NK-92 (cell line): ENCODE measurements around the gene KLHDC7B.

Experiments used
- DNase-seq: peaks from one replicate; lab custom pipeline; 2025; ENCODE audit not compliant: unreplicated experiment; lab: John Stamatoyannopoulos, UW

The KLHDC7B gene

DNA sequence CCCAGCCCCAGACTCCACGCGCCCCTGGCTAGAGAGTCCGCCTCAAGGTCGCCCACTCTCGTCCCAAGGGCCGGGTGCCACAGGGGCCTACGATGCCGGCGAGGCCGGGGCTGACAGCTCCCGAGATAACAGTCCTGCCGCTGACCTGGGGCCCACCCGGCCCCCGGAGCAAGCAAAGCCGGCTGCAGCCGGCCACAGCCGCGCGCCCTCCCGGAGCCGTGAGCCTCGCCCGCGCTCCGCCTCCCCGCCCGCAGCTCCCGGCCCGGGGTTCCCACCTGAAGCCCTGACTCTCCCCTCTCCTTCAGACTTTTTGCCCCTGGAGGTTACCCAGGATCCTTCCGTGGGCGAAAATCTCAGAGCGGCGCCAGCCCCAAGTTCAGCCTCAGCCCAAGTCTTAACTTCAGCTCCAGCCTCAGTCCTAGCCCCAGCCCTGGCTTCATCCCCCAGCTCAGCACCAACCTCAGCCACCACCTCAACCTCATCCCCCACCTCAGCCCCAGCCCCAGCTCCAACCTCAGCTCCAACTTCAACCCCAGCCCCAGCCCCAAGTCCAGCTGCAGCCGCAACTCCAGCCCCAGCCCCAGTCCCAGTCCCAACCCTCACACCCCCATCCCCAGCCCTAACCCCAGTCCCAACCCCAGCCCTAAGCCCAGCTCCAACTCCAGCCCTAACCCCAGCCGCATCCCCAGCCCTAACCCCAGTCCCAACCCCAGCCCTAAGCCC is 1.7 kb downstream of the KLHDC7B start:
- no peak for DNase-seq

DNA sequence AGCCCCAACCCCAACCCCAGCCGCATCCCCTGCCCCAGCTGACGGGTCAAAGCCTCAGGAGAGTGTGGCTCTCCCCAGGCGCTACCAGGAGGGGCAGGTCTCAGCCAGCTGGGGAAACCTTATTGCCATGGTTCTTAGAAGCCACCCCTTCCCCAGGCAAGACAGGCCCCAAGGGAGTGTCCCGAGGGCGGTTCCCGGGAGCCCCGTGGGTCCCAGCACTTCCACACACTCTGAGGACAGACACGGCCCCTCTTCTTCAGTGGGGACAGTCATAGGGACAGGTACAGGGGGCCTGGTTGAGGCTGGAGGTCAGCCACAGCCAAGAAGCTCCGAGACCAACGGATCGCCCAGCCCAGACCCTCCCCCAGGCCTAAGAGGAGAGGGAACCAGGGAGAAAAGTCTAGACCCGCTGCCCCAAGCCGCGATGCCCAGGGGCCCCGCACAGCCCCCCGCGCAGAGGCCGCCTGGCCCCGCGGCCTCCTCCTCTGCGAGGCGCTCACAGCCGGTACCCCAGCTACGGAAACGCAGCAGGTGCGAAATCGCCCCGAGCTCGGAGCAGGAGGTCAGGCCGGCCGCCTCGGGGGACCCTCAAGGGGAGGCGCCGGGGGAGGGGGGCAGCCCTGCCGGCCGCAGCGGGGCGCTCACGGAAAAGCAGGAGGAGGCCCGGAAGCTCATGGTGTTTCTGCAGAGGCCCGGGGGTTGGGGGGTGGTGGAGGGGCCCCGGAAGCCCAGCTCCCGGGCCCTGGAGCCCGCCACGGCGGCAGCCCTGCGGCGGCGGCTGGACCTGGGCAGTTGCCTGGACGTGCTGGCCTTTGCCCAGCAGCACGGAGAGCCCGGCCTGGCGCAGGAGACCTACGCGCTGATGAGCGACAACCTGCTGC is 2.6 kb downstream of the KLHDC7B start:
- no peak for DNase-seq

DNA sequence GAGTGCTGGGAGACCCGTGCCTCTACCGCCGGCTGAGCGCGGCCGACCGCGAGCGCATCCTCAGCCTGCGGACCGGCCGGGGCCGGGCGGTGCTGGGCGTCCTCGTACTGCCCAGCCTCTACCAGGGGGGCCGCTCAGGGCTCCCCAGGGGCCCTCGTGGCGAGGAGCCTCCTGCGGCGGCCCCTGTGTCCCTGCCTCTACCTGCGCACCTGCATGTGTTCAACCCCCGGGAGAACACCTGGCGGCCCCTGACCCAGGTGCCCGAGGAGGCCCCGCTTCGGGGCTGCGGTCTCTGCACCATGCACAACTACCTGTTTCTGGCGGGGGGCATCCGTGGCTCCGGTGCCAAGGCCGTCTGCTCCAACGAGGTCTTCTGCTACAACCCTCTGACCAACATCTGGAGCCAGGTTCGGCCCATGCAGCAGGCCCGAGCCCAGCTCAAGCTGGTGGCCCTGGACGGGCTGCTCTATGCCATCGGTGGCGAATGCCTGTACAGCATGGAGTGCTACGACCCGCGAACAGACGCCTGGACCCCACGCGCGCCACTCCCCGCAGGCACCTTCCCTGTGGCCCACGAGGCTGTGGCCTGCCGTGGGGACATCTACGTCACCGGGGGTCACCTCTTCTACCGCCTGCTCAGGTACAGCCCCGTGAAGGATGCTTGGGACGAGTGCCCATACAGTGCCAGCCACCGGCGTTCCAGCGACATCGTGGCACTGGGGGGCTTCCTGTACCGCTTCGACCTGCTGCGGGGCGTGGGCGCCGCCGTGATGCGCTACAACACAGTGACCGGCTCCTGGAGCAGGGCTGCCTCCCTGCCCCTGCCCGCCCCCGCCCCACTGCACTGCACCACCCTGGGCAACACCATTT is 3.5 kb downstream of the KLHDC7B start:
- DNase-seq: no peak

DNA sequence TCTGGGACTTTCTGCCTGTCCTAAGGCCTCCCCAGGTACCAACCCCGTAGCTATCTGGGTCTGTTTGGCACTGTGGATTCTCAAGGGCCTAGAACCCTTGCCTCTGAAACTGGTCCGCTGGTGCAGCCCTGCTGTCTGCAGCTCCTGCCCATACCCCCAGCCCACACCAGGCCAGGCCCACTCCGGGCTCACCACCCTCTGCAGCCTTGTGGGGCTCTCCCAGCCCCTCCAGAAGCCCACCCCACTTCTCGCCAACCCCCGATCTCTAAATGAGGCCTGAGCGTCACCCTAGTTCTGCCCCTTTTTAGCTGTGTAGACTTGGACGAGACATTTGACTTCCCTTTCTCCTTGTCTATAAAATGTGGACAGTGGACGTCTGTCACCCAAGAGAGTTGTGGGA is 4.7 kb downstream of the KLHDC7B start:
- no peak for DNase-seq

DNA sequence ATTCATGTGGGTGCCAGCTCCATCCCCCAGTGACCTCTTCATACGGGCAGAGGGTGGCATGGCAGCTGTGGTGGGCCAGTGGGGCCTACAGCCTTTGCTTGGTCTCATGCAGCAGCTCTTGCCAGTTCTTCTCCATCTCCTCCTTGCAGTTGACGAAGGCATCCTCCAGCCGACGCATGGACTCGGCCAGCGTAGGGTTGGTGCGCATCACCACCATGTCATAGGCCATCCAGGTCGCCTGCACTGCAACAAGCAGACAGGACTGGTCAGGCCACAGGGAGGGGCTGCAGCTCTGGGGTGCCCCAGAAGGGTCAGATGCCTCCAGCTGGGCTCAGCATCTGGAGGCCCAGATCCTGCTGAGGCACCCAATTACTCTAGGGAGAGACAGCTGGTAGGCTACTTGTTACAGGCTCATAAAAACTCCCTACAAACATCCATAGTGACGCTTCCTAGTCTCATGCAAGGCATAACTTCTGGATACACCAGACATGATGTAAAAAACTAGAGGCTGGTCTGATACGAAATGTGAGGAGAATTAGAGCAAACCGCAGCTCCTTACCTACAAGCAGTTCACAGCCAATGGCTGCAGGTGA is 5.6 kb downstream of the KLHDC7B start:
- DNase-seq: no peak

DNA sequence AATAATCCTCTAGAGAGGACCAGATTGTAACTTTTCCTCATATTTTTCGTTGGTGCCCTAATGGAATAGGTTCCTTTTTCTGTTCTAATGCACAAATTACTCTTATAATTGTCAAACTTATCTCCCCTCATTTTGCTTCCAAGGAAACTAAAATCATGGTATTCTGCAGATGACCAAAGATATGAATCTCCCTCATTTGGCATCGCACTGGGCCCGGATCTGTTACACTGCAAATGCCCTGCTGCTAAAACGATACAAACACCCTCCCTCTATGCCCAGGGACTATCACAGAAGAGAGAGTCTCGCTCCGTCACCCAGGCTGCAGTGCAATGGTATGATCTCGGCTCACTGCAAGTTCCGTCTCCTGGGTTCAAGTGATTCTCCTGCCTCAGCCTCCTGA is 7.6 kb downstream of the KLHDC7B start:
- no peak for DNase-seq

DNA sequence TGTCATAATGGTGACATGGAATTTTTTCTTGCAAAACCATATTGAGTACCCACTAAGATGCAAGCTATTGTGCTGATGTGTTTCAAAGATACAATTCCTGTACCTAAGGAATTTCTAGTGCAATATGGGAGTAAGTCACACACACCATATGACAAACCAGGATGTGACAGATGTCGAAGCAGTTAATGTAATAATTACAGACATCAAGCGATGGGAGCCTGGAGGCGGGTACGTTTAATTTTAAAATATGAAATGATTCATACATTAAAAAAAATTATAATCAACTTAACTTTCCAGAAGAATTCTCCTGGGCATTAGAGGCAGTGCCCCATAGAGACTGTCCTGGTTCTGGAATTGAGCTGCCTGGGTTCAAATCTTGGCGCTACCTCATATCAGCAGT is 11.0 kb downstream of the KLHDC7B start:
- no peak for DNase-seq

DNA sequence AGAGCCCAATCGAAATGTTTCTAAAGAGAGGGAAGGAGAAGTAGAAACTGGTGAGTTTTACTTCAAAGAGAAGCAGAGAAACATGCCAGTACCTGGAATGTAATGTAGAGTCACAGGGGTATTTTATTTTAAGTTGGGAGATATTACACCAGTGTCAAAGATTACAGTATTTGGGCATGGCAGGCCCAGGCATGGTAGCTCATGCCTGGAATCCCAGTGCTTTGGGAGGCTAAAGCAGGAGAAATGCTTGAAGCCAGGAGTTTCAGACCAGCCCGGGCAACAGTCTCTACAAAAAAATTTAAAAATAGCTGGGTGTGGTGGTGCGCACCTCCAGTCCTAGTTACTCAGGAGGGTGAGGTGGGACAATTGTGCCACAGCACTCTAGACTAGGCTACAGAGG is 14.3 kb downstream of the KLHDC7B start:
- no peak for DNase-seq

DNA sequence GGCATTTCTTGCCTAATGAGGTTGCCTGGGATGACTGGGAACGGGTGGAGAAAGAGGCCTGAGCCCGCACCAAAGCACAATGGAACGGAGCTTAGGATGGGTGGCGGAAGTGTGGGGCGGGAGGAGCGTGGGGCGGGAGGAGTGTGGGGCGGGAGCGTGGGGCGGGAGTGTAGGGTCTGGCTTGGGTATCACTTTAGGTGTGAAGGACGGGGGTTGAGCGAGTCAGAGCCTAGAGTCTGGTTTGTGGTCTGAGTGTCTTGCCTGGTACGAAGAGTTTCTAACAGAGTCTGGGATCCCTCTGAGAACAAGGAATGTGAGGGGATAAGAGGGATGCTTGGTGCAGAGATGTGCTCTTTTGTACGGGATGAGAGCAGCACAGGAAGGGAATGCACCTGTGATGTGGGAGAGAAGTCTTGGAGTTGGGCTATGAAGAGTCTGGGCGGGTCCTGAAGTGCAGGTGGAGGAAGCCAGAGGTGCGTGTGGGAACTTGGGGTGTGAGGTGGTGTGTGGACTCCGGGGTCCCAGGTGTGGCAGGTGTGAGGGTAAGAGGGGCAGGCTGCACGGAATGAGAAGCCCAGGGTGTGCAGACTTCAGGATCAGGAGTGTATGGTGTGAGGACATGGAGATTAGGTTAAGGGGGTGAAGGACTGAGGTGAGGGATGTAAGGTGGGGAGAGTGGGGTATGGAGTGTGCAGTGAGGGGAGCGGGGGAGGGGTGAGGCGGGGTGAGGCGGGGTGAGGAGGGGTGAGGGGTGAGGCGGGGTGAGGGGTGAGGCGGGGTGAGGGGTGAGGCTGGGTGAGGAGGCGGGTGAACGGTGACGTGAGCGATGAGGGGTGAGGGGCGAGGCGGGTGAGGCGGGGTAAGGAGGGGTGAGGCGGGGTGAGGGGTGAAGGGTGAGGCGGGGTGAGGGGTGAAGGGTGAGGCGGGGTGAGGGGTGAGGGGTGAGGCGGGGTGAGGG is 16.0 kb downstream of the KLHDC7B start:
- DNase-seq: no peak

DNA sequence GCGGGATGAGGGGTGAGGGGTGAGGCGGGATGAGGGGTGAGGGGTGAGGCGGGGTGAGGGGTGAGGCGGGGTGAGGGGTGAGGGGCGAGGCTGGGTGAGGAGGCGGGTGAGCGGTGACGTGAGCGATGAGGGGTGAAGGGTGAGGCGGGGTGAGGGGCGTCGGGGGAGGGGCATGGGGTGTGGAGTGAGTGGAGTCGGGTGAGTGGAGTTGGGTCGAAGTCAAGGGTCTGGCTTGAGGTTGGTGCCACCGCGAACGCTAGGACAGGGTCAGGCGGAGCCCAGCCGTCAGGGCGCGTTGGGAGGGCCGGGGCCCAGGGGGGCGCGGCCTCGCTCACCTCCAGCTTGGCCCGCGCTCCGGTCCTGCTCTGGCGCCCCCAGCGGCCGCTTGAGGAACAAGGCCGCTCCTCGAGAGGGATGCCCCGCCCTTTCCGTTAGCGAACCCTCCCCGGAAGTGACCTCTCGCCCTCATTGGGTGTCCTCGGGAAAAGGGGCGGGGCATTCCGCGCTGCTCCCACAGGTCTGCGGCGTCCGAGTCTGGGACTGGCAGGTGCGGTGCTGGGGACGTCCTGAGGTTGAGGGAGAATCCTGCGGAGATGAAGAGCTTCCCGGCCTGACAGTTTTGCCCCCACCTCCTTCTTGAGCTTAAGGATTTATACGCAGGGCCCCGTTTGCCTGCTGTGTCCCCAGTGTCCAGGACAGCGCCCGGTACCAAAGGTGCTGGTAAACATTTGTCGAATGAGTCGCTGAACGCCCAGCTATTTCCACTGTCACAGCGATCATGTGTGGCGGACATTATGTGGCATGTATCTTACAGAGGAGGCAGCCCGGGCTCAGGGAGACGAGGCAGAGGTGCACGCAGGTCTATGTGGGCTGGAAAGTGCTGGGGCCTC is 17.1 kb downstream of the KLHDC7B start, which contains the start of gene SYCE3:
Gene SYCE3, minus strand, starts transcription at position 397 of the 890 bp plus-strand sequence. CDS start 6,514 bp downstream, outside the sequence.
- peak; percentile 62 for DNase-seq

DNA sequence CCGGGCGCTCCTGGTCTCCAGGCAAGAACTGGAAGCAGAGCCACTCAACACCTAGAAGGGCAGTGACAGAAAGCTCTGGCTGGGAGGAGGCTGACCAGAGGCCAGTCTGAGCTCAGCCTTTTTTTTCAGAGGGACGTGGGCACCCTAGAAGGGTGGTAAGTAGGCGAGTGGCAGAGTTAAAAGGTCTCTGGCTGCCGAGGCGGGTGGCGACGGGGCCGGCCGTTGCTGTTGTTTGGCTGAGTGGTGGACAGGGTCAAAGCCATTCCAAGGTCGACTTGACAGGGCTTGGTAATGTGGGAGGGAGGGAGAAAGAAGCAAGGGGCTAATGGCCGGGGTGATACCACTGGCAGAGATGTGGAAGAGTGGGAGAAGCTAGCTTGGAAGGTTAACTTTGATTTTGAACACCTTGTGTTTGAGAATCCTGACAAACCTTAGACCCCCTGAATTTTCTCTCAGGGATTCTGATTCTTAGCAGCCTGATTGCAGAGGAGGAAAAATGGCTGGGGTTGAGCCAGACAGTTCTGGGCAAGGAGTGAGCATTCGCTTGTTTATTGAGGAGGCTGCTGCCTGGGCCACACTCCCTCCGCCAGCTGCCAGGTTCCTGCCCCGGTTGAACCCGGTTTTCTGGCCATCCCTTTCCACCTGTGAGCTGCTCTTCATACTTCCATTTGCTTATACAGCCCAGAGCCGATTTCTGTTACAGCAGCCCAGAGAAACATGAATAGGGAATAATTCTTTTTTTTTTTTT is 17.9 kb downstream of the KLHDC7B start:
- no peak for DNase-seq

DNA sequence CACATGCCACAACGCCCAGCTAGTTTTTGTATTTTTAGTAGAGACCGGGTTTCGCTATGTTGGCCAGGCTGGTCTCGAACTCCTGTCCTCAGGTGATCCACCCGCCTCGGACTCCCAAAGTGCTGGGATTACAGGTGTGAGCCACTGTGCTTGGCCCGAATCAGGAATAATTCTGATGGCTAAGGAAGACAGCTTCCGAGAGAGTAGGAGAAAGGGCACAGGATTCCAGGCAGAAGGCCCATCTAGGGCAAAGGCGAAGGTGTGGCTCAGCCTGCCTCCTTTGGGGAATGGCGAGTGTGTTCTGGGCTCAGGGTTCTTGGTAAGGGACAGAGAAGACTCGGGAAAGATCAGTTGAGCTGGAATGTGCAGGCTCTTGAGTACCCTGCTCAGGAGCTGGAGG is 18.6 kb downstream of the KLHDC7B start:
- DNase-seq: no peak

DNA sequence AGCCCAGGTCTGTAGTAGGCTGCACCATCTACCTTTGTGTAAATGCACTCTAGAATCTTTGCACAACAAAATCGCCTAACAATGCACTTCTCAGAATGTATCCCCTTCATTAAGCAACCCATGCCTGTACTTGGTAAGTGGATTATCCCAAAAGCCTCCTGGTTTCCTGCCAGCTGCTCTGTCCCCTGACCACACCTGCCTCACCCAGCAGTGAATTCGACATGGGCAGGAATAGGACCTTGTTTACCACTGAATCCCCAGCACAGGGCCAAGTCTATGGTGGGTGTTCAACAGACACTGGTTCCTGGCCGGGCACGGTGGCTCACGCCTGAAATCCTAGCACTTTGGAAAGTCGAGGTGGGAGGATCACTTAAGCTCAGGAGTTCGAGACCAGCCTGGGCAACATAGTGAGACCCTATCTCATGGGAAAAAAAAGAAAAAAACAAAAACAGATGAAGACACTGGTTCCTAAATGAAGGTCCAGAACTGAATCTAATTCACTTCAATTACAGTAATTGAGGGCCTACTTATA is 22.1 kb downstream of the KLHDC7B start:
- no peak for DNase-seq

DNA sequence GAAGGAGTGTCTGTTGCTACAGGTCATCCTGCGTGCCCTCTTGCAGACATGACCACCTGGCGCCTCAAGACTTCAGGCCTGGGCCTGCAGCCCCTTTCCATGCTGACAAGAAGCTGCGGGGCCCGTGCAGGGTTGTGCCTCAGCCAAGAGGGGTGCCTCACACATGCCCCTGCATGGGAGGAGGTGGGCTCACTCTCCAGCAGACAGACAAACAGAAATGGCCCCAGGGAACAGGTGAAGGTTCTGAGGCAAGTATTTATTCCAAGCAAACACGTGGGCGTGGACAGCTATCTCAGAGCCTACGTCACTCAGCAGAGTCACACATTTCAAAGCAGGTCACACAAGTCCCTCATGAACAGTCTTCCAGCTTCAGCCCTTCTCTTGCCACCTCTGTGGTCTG is 22.9 kb downstream of the KLHDC7B start:
- DNase-seq: no peak

DNA sequence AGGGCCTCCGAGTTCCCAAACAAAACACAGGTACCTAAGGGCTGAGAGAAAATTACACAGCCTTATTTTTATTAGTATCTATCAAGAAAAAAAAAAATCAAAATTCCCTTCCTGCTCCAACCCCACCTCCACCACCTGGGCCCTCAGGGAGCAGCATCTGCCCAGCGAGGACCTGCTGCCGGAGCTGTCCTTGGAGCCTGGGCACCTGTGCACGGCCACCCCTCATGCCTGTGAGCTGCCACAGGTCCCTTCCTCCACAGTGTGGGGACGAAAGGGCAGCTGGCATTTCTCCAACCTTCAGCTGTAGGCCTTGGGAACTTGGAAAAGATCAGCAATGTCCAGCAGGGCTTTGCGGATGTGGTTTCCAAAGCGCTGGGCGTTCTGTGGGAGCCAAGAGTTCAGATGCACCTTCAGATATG is 23.4 kb downstream of the KLHDC7B start:
- no peak for DNase-seq

DNA sequence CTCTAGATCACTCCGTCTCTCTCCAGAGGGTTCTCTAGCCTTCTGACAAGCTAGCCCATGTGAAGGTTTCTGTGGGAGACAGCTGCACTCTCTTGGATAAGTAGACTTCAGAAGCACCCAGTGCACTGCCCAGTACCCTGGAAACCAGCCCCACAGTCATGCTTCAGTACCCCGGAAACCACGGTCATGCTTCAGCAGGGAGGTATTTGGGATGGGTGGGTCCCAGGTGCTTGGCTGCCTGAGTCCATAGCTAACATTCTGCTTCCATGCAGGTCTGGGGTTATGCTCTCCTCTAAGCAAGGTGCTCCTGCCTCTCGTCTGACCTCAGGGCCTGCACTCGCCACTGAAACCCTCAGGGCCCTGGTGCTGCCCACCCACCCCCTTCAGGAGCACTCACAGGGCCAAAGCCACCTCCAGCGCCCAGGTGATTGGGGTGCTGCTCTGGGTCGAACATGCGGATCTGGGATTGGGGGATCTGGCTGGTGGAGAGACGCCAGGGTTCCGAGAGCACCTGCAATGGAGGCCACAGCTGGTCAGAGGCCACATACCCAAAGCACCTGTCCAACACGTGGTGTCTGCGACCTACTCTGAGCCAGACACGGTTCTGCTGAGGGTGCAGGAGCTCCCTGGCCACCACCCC is 24.3 kb downstream of the KLHDC7B start:
- no peak for DNase-seq

DNA sequence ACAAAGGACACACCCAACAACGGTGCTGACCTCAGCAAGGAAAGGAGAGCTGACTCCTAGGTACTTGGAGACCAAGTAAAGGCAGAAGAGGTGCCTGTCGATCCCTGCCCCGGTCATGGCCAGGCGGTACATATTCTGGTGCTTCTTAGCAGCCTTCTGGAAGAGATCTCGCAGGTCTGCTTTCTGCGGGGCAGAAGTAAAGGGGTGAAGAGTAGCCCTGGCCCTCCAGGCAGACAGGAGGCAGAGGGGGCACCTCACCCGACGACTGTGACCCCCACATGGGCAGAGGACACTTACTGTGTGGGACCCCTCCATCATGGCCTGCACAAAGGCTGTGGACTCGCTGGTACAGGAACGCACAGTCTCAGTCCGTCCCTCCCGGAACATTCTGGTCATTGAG is 25.2 kb downstream of the KLHDC7B start:
- no peak for DNase-seq
